Activated naive CD4-positive, alpha-beta T cell (primary cell): Measurements from ENCODE around the gene PRDM16.

Source experiments
- DNase-seq, 4 experiments: peaks; one replicate each; lab custom pipeline; 2025; lab: John Stamatoyannopoulos, UW

Gene PRDM16

DNA sequence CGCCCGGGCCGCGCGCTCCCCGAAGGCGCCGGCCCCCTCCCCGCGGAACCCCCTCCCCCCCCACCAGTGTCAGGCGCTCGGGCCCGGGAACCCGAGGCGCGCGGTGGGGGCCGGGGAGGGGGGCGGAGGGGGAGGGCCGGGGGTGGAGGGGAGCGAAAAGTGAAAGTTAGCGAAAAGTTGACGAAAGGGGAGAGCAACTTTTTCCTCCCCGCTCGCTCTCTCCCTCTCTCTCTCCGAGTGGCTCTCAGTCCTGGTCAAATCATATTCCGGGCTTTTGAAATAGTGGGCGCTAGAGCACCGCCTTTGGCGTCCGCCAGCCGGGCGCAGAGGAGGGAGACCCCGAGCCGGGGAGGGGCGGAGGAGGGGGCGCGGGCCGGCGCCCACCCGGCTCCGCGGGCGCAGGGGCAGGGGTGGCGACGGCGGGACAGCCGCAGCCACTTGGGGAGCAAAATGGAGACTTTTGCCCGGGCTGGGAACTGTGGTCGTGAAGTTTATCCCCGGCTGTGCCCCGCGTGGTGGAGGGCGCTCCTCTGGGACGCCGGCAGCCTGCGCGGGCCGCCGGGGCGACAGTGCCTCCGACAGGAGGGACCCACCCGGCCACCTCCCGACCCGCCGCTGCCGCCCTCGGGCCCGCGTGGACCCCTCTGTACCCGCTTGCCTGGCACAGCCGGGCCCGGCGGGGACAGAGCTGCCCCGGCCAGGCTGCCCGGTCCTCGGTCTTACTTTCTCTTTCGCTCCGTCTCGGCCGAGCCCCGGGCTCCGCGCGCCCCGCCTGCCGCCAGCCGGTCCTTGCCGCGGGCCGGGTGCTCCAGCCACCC lies 697 bp downstream of the PRDM16 start:
- DNase-seq: no peak

DNA sequence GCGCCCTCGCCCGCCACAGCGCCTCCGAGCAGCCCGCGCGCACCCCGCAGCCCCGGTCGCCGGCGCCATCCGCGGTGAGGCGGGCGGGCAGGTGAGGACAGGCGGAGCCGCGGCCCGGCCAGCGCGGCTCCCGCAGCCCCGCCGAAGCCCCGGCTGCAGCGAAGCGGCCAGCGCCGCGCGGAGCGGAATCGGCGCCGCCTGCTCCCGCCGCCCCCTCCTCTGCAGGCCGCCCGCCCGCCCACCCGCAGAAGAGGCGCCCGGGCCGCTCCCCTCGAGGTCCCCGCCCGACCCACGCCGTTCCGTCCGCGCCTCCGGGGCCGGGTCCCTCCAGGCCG lies 1.3 kb downstream of the PRDM16 start:
- DNase-seq: no peak

DNA sequence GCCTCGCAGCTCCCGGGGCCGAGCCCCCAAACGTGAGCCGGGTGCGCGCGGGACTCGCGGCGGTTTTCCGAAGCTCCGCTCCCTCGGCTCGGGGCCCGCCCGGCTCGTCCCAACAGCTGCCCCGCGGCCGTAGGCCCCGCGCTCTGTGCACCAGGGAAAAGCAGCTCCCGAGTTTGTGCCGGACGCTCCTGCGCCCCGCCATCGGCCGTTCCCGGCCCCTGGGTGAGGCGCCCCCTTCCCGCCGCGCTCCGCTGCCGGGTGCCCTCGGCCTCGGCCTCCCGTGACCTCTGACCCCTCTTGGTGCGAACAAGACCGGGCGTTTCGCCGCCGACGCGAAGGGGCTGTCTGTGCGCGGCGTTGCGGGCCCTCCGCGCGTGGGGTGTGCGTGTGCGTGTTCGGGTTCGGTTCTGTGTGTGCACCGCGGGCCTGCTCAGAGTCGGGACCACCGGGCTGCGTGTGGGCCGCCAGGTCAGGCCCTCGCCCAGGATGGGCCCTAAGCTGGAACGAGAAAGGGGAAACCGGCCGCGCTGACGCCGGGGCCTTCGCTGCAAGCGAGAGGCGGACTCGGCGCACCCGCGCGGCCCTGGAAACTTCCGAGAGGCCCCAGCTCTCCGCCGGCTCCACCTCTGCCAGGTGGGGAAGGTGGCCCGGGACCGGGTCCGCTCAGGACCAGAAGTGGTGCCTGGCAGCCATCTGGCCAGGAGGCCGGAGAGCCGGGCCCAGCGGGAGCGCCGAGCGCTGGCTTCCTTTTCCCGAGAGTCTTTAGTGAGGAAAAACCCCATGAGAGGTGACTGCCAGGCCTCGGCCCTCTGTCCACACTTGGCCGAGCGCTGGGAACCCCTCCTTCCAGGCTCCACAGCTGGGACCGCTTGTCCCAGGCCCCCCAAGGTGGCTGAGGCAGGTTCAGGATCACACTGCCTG lies 1.9 kb downstream of the PRDM16 start:
- DNase-seq: no peak

DNA sequence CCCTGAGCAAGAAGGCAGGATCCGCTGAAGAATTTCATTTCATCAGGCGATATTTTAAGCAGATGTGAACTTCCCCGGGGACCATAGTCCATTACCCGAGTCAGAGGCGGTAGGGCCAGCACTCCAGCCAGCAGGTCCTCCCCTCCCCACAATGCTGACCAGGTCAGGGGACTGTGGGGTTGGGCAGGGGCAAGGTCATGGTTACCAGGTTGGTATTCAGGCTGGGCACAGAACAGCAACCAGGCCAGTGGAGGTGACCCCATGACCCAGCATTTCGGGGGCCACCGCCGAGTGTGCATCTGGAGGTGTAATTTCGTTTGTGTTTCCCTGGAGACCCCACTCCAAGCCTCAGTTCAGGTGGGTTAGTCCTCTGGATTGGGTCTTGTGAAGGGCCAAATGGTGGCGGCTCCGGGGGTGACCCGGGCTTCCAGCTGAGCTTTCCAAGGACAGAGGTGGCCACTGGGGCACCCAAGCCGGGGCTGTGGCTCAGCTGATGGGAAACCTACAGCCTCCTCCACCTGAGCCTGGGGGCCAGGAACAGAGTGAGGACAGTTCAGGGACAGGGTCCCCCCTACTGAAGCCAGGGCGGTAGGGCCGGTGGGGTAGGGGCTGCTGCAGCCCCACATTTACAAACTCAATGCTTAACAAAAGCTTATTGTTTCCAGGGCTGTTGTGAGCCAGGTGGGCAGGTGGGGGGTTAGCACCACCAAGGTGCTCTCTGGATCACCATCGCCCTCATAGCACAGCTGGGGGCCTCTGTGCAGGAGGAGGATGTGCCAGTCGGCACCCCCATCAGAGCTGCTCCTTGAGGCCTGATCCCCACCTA lies 2.8 kb downstream of the PRDM16 start:
- DNase-seq: no peak

DNA sequence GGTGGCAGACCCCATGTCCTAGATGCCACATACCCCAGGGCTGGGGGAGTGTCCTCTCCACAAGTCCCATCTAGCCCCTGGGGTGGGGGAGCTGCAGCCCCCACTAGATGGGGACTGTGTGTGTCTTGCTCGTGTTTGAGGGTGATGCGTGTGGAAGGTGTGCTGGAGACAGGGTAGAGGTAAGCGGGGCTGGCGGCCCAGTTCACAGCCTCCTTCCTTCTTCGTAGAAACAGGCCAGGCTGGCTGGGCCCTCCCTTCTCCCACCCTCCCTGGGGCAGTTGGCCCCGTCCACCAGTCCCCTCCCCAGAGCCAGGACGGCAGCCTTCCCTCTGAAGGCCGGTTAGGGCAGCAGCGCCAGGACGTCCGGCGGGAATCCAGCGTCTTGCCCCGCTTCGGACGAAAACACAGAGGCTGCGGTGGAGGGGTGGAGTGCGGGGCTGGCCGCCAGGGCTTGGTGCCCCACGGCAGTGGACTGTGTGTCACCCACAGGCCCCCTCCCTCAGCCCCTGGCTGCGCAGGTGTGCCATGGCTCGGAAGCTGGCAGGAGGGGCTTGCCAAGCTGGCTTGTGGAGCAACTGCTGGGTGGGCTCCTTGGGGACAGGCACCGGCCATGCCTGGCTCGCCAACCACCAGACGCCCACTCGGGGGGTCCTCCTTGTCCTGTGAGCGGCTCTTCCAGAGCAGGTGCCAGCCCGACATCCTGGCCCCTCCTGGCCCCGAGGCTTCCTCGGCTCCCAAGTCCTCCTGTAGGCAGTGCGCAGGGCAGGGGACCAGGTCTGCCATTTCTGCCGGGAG lies 3.6 kb downstream of the PRDM16 start:
- DNase-seq: no peak

DNA sequence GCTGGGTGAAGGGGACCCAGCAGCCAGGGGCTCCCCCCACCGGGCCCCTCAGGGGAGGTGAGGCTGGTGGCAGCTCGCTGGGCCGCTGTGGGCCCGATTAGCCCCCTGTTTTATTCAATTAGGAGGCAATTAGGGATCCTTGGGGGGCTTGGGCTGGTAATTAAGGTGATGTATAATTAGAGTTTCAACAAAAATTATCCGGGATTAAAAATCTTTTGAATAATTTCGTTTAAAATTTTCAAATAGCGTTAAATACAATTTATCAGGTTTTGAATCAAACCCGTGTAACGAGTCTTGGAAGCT lies 4.1 kb downstream of the PRDM16 start:
- DNase-seq: no peak

DNA sequence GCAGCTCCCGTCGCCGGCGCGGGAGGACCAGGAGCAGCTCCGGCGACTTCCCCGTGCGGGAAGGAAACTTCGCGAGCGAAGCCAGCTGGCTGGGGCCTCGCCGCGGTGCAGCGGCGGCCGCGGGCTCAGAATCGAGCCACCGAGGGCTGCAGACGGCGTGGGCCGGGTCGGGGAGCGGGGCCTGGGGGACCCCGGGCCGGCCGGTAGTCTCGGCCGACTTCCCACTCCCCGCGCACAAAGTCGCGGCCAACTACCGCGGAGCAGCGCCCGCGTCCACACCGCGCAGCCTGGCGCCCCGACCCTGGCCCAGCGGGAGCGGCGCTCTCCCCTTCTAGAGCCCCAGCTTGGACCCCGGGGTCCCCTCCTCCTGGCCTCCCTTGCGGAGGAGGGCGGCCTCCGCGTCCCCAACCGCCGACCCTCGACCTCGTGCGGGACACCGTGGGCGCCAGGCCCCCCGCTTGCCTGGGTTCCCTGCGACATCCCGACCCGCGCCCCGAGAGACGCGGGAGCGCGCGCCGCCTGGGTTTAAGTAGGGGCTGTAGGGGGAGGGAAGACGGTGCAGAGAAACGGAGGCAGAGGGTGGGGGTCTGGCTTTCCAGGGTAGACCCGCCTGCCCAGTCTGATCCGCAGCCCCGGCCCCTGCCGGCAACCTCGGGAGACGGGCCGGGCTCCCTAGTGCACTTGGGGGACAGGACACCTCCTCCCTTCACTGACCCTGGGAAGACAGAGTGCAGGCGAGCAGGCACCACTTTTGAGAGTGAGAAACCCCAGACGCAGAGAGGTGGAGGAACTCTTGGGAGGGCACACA lies 4.7 kb downstream of the PRDM16 start:
- DNase-seq: no peak

DNA sequence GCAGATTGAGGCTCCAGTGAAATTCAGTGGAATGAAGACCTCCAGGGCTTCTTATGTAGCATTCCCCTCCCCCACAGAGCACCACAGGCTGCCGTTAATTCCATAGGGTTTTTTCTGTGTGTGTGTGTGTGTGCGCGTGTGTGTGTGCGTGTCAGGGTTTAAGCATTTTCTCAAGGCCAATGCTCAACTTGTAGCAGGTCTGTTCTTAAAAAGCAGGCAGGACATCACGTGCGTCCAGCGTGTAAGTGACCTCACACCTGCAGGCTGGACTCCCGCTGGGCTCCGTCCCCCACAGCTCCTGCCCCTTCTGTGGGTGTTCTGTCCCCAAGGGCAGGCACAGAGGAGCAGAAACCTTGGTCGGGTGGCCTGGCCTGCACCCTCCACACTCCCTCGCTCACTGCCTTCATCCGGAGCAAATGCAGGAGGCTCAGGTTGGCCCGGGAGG lies 5.3 kb downstream of the PRDM16 start:
- no peak for DNase-seq

DNA sequence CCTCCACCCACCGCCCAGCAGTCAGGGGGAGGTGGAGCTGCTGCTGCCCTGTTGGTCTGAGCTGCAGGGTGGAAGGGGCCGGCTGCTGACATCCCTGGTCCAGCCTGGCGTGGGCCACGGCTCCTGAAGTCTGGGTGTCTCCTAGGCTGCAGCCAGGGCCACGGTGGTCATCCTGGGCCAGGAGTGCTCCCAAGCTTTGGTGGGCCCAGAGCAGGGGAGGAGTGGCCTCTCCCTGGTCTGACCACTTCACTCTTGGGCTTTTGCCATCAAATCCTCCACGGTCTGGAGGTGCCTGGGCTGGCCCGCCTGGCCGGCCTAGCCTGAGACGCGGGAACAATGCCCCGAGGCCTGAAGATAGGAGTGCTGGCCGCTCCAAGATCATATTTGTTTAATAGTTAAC lies 5.8 kb downstream of the PRDM16 start:
- no peak for DNase-seq

DNA sequence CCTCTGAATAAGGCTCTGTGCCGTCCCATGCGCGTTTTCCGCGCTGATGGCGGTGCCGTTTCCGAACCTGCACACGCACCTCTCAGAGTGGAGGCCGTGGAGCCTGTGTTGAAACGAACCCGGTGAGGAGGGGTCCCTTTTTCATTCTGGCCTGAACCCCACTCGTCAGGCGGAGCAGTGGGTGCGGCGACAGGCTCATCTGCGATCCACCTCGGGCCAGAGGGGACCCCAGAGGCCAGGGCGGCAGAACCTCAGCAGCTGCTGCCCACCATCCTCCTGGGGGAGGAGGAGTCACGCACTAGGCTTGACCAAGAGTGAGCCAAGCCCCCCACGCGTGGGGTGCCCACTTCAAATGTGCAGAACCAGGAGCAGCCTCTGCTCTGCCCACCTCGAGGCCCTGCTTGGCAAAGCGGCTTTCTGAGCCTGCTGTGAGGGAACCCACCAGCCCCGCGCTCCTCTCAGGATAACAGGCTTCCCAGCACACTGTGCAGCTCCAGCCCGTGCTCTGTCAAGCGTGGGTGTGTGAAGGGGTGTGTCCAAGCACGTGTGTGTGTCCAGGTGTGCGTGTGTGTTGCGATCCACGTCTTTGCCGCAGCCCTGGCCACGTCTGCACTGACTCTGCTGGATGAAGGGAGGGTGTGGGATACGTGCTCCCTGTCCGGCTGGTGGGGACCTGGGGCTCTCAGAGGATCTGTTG lies 6.8 kb downstream of the PRDM16 start:
- no peak for DNase-seq

DNA sequence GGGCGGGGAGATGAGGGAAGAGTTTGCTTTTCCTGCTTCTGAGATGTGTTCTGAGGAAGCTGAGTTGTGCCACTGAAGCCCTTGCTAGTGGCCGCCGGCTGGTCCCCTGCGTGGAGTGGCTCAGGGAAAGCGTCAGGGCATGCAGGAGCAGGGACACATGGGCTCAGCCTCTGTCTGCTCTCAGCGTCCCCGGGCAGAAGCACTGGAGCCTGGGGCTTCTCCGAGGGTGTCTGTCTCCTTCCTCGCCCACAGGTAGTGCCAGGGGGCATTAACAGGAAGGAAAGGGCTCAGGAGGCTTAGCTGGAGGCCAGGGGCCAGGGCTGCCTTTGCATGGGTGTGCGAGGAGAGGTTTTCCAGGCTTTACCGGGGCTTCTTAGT lies 7.3 kb downstream of the PRDM16 start:
- DNase-seq: no peak

DNA sequence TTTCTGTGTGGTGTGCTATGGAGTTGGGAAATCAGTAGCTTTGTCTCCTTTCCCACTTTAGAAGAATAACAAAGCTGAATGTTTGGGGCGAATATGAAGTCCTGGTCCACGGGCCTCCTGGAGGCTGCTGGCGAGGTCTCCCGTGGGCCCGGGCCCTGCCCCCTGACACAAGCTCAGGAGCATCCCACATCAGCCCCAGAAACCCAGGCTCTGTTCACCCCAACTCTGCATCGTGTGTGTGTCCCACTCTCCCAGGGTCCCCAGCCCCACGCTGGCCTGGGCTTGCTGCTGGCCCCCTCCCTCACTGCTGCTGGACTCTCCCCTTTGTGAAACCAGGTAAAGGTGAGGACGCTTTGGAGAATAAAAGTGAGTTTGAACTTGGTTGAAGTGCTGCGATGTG lies 8.1 kb downstream of the PRDM16 start:
- no peak for DNase-seq

DNA sequence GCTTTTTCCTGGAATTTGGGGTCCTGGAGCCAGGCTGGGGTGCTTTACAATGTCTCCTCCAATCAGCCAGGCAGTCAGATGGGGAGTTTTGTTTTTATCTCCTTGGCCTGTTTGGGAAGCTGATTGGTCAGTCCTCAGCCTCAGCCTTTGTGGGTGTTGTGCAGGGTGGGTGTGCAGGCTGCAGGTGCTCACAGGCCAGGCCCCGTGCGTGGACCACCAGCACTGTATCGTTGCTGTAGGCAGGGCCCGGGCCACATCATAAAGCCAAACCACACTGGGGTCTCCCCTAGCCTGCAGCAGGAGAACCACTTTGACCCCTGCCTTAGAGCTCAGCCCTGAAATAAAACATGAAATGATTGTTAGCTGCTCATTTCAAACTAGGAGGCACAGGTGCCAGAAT lies 8.6 kb downstream of the PRDM16 start:
- no peak for DNase-seq

DNA sequence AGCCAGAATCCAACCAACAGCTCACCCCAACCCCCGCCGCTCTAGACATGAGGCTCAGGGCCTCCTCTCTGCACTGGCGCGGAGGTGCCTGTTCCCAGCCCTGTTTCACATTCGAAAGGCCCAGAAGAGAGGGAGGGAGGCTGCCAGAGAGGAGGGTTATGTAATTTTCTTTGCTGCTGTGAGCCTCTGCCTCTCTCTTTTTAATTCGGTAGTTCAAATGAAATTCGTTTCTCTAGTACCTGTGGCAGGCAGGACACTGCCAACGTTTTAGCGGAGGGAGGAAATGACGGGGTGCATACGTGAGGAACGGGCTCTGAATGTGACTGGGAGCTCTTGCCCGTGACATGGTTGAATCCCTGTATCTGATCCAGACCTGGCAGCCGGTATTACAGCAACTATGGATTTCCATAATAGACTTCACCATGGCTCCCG lies 9.4 kb downstream of the PRDM16 start:
- DNase-seq: no peak

DNA sequence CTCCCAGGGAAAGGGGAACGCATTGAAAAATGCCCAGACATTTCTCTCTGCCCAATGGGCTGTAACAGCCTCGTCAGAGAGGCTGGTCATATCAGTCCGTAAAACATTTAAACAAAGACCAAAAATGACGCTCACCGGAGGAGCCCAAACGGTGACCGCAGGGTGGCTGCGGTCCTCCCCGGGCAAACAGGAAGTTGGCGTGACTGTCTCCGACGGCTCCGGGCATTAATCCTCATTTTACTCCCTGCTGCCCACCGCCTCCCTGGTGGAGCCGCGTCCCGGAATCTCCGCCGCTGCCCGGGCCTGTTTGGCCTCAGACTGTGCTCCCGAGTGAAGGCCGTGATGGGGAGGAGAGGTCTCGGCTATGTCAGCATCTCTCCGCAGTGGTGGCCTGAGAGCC lies 9.9 kb downstream of the PRDM16 start:
- no peak for DNase-seq

DNA sequence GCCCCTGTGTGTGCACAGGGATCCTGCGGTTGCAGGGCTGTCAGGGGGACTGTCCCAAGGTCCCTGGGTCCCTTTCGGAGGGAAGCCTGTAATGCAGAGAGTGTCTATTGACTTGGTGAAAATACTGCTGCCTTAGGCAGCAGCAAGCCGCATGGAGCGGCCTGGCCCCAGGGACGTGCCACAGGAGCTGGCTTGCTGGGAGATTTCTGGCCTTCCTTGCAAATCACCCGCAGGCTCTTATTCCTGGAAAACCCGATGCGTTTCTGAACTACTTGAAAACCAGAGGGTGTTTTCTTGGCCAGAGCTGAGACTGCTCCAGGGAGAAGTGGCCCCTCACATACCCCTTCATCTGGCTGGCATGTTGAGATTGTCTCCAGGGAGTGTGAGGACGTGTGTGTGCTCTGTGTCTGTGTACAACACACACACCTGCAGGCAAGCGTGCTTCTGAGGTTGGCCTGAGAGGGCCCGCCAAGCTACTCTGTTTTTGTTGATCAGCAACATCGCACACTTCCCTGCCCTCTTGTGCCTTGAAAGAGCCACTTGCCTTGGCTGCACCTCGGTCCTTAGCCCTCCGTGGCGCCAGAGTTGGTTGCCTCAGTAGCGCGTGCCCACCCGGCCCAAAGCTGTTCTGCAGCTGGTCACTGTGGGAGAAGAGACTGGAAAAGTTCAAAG lies 10.5 kb downstream of the PRDM16 start:
- no peak for DNase-seq

DNA sequence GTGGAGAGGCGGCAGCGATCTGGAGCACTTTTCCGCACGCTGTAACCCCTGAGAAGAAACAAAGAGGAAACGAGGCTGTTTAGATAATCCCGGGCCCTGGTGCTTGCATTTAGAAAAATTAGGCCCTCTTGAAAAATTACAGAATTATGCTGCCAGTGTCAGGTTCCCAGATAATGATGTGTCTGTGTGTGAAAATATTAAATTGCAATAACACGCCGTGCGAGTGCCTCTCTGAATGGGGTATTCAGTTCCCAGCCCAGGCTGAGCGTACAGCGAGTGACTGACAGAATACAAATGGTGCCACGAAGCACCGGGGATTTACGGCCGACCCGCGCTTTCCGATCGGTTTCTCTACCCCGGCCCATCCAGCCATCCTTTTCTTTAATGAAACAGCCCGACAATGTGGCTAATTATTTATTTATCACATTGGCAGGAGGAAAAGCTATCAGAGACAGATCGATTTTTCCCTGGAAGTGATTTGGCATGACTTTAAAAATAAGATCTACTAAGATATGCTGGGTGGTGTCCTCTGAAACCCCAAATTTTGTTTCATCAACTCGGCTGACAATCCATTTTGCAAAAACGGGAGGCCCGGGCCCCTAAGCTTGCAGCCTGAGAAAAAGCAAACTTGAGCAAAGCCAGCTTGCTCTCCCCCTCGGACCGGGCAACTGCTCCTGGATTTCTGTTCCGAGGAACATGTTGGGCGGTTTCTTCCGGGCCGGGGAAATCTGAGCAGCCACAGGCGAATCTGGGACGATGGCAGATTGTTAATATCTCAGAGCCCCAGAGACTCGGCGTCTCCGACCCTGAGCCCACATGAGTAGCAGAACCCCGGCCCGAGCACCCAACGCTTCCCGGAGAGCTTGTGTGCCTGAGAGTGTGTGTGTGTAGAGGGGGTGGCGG lies 11.3 kb downstream of the PRDM16 start:
- no peak for DNase-seq

DNA sequence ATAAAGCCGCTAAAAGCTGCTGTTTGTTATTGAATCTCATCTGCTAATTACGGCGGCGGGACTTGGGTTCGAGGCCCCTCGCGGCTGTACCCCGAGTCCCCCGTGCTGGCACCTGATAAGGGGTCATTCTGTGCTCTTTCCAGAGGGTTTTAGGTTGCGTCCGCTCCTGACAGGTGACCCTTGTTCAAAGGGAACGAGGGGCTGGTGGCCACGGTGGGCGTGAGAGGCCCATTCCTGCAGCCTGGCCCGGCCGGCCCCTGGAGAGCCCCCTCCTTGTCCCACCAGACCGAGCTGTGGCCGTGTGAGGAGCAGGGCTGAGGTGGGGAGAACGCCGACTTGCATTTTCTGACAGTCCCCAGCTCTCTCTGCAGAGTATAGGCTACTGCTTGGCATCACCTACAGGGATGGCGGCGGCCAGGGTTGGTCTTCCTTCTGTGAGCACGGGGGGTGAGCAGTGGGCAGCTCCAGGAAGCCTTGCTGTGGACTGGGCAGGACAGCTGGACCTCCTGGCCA lies 12.2 kb downstream of the PRDM16 start:
- DNase-seq: no peak
